Activated T-cell treated with anti-CD3 and anti-CD28 coated beads, Interleukin-2, amount 50 U/mL, for 24 hours (primary cell): Measurements from ENCODE around the gene RSRC2.
"Not testable (repeated sequence)": the region's sequence is repeated elsewhere in the genome, so short reads cannot be mapped to it uniquely, and the experiment has no call there.

Experiments used
- DNase-seq: peaks from one replicate; pipeline ENCODE4 v3.0.0-alpha.2; 2020
- H3K27ac Mint-ChIP-seq: 2 replicates; pipeline ENCODE4 v1.8.0; 2020; ENCODE audit warnings: mild to moderate bottlenecking, mixed read lengths
- H3K27me3 Mint-ChIP-seq: 2 replicates; pipeline ENCODE4 v1.8.0; 2020; ENCODE audit warnings: mixed read lengths
- H3K36me3 Mint-ChIP-seq: 2 replicates; pipeline ENCODE4 v1.8.0; 2020; ENCODE audit warnings: low read depth, mixed read lengths
- H3K4me1 Mint-ChIP-seq: 2 replicates; pipeline ENCODE4 v1.8.0; 2020; ENCODE audit warnings: low read depth, mixed read lengths
- H3K4me3 Mint-ChIP-seq: 2 replicates; pipeline ENCODE4 v1.8.0; 2020; ENCODE audit warnings: mild to moderate bottlenecking, moderate library complexity, mixed read lengths
- H3K9me3 Mint-ChIP-seq: 2 replicates; pipeline ENCODE4 v1.8.0; 2020; ENCODE audit warnings: mixed read lengths

RSRC2 gene

GRCh38 chr12:122505419-122506051, 21.2 kb downstream of the RSRC2 start:
- no peaks in the 10 kb centered on the region for H3K9me3 Mint-ChIP-seq

GRCh38 chr12:122503783-122504590, 22.7 kb downstream of the RSRC2 start:
- Mint-ChIP-seq H3K36me3 (peaks cover 91% of the 10 kb centered on the region), H3K9me3 (no peaks in the 10 kb centered on the region), H3K27me3 (no peaks in the 10 kb centered on the region), H3K4me1 (peaks cover 19% of the 10 kb centered on the region), H3K4me3 (no peak overlapping the region), H3K27ac (peak overlapping the region; percentile 74)
- no peak for DNase-seq

More at GRCh38 chr12:122505419-122506051, 21.2 kb downstream of the RSRC2 start:
- H3K36me3 Mint-ChIP-seq = peaks cover 94% of the 10 kb centered on the region
- H3K4me3 Mint-ChIP-seq = no peak overlapping the region
- peak overlapping the region; percentile 6 for H3K27ac Mint-ChIP-seq
- peaks cover 16% of the 10 kb centered on the region for H3K4me1 Mint-ChIP-seq
- no peak for DNase-seq
- H3K27me3 Mint-ChIP-seq = no peaks in the 10 kb centered on the region

- Mint-ChIP-seq H3K27me3 (no peaks in the 10 kb centered on the region), H3K9me3 (no peaks in the 10 kb centered on the region), H3K4me3 (no peak overlapping the region), H3K4me1 (peaks cover 25% of the 10 kb centered on the region), H3K27ac (peak overlapping the region; percentile 75), H3K36me3 (peaks cover 91% of the 10 kb centered on the region)
- DNase-seq = no peak
Observed at GRCh38 chr12:122503147-122503751, 23.5 kb downstream of the RSRC2 start.

GRCh38 chr12:122501489-122501989, 25.2 kb downstream of the RSRC2 start:
- Mint-ChIP-seq H3K4me1 (peaks cover 33% of the 10 kb centered on the region), H3K4me3 (peak overlapping the region; percentile 97), H3K27ac (peak overlapping the region; percentile 99), H3K27me3 (no peaks in the 10 kb centered on the region), H3K9me3 (no peaks in the 10 kb centered on the region), H3K36me3 (peaks cover 85% of the 10 kb centered on the region)
- no peak for DNase-seq

- Mint-ChIP-seq H3K9me3 (no peaks in the 10 kb centered on the region), H3K36me3 (peaks cover 81% of the 10 kb centered on the region), H3K4me1 (peaks cover 34% of the 10 kb centered on the region), H3K4me3 (peak within 1 kb of the TSS; percentile 97), H3K27ac (peak within 1 kb of the TSS; percentile 99), H3K27me3 (no peaks in the 10 kb centered on the region)
- DNase-seq = peak; percentile 96
Observed at GRCh38 chr12:122500685-122501488, 25.8 kb downstream of the RSRC2 start, which contains the start of gene ZCCHC8. TSS of gene ZCCHC8 (minus strand) at chr12:122500932. CDS start at chr12:122500840, 92 bp downstream.

GRCh38 chr12:122499991-122500684, 26.6 kb downstream of the RSRC2 start:
- Mint-ChIP-seq H3K4me3 (peak overlapping the region; percentile 97), H3K27ac (peak overlapping the region; percentile 99), H3K36me3 (peaks cover 81% of the 10 kb centered on the region), H3K27me3 (no peaks in the 10 kb centered on the region), H3K4me1 (peaks cover 38% of the 10 kb centered on the region), H3K9me3 (no peaks in the 10 kb centered on the region)
- DNase-seq = peak; percentile 72

- Mint-ChIP-seq H3K36me3 (peaks cover 79% of the 10 kb centered on the region), H3K4me3 (no peak overlapping the region), H3K27me3 (no peaks in the 10 kb centered on the region), H3K27ac (peak overlapping the region; percentile 5), H3K4me1 (peaks cover 32% of the 10 kb centered on the region), H3K9me3 (no peaks in the 10 kb centered on the region)
- DNase-seq = no peak
Observed at GRCh38 chr12:122495258-122495657, 31.5 kb downstream of the RSRC2 start.

- DNase-seq, H3K27me3 Mint-ChIP-seq, H3K4me3 Mint-ChIP-seq, H3K9me3 Mint-ChIP-seq, H3K27ac Mint-ChIP-seq: not testable (repeated sequence)
- peaks cover 23% of the 10 kb centered on the region for H3K4me1 Mint-ChIP-seq
- H3K36me3 Mint-ChIP-seq = peaks cover 79% of the 10 kb centered on the region
Observed at GRCh38 chr12:122493222-122493621, 33.5 kb downstream of the RSRC2 start.

GRCh38 chr12:122491991-122492390, 34.7 kb downstream of the RSRC2 start:
- H3K36me3 Mint-ChIP-seq = peaks cover 82% of the 10 kb centered on the region
- no peaks in the 10 kb centered on the region for H3K9me3 Mint-ChIP-seq
- peak overlapping the region; percentile 3 for H3K27ac Mint-ChIP-seq
- H3K27me3 Mint-ChIP-seq = no peaks in the 10 kb centered on the region
- H3K4me3 Mint-ChIP-seq = no peak overlapping the region
- no peak for DNase-seq
- H3K4me1 Mint-ChIP-seq = peaks cover 17% of the 10 kb centered on the region

GRCh38 chr12:122489038-122489437, 37.7 kb downstream of the RSRC2 start:
- H3K27me3 Mint-ChIP-seq = no peaks in the 10 kb centered on the region
- peak overlapping the region; percentile 1 for H3K27ac Mint-ChIP-seq
- no peaks in the 10 kb centered on the region for H3K9me3 Mint-ChIP-seq
- no peak for DNase-seq
- H3K36me3 Mint-ChIP-seq = peaks cover 91% of the 10 kb centered on the region
- H3K4me3 Mint-ChIP-seq = no peak overlapping the region
- peaks cover 8% of the 10 kb centered on the region for H3K4me1 Mint-ChIP-seq

GRCh38 chr12:122487807-122488206, 38.9 kb downstream of the RSRC2 start:
- H3K36me3 Mint-ChIP-seq = peaks cover 94% of the 10 kb centered on the region
- peak; percentile 20 for DNase-seq
- not testable (repeated sequence) for H3K27me3 Mint-ChIP-seq

GRCh38 chr12:122486805-122487426, 39.8 kb downstream of the RSRC2 start:
- DNase-seq = peak; percentile 18
- no peaks in the 10 kb centered on the region for H3K27me3 Mint-ChIP-seq
- peaks cover 91% of the 10 kb centered on the region for H3K36me3 Mint-ChIP-seq
- peaks cover 17% of the 10 kb centered on the region for H3K4me1 Mint-ChIP-seq
- no peak overlapping the region for H3K4me3 Mint-ChIP-seq
- H3K27ac Mint-ChIP-seq = peak overlapping the region; percentile 13
- no peaks in the 10 kb centered on the region for H3K9me3 Mint-ChIP-seq

More at GRCh38 chr12:122487807-122488206, 38.9 kb downstream of the RSRC2 start:
- peaks cover 16% of the 10 kb centered on the region for H3K4me1 Mint-ChIP-seq
- not testable (repeated sequence) for H3K4me3 Mint-ChIP-seq, H3K9me3 Mint-ChIP-seq, H3K27ac Mint-ChIP-seq

GRCh38 chr12:122486360-122486759, 40.4 kb downstream of the RSRC2 start:
- Mint-ChIP-seq H3K4me1 (peaks cover 14% of the 10 kb centered on the region), H3K36me3 (peaks cover 91% of the 10 kb centered on the region)
- DNase-seq, H3K27ac Mint-ChIP-seq, H3K4me3 Mint-ChIP-seq, H3K9me3 Mint-ChIP-seq, H3K27me3 Mint-ChIP-seq: not testable (repeated sequence)
